HUES48 (cell line): ENCODE results near the gene POLD4.

ENCODE experiments used
- H3K27ac ChIP-seq: one replicate; pipeline ENCODE4 v1.7.0; 2013; ENCODE audit warnings: low read depth, low read length, inconsistent platforms
- H3K27me3 ChIP-seq: 2 replicates; pipeline ENCODE4 v1.6.1; 2013; ENCODE audit warnings: mild to moderate bottlenecking, low read length; ENCODE audit not compliant: control insufficient read depth, insufficient read depth
- H3K36me3 ChIP-seq: 2 replicates; pipeline ENCODE4 v1.6.1; 2013; ENCODE audit warnings: low read length; ENCODE audit not compliant: control insufficient read depth, insufficient read depth
- H3K4me1 ChIP-seq: 2 replicates; pipeline ENCODE4 v1.6.1; 2013; ENCODE audit warnings: mild to moderate bottlenecking, low read length; ENCODE audit not compliant: control insufficient read depth, insufficient read depth
- H3K4me3 ChIP-seq: 2 replicates; pipeline ENCODE4 v1.5.1; 2013; ENCODE audit warnings: mild to moderate bottlenecking, low read depth, low read length
- H3K9ac ChIP-seq: 2 replicates; pipeline ENCODE4 v1.6.1; 2013; ENCODE audit warnings: mild to moderate bottlenecking, low read depth, low read length, moderate library complexity
- H3K9me3 ChIP-seq: 2 replicates; pipeline ENCODE4 v1.6.1; 2013; ENCODE audit warnings: low read length; ENCODE audit not compliant: control insufficient read depth, insufficient read depth

POLD4 gene

DNA sequence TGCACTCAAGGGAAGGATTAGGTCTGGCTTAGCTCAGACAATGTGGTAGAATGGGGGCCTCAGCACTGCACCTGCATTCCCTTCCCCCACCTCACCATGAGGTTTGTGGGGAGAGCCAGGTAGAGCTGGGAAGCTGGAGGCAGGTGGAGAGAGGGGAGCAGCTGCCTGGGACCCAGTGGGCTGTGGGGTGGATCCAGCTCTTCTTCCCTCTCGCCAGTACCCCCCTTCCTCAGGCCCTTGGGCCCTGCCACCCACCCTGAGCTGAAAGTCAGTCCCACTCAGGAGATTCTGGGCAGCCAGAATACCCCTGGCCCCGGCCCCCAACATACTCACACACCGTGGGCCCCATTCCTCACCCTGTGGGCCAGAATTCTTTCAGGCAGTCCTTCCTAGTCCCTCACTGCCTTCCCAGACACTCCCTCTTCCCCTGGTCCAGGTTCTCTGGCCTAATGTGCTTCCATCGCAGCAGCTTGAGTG lies 3.1 kb upstream of the POLD4 start:
- no peak overlapping the region for H3K4me3 ChIP-seq

DNA sequence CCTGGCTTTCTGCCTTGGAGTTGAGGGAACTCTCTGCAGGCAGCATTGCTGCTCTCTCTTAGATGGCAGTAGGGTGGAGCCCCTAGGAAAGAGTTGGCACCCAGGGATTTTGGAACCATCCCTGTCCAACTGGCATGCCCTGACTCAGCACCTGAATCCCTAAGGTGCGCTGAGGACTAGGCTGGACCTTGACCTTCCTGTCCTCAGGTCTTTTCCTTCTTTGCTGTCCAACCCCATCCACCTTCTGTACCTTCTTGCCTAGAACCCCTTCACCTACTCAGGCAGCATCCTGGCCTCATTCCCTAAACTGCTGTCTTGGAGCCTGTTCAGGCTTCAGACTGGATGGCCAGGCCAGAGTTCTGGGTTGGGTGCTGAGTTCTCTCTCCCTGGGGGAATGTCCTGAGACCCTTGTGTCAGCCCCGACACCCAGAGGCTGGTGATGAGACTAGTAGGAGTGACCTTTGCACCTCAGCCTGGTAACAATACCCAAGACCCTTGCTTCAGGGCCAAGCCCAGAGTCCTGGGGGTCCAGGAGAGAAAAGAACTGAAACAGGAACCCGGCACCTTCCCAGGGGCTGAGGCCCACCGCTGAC lies 2.5 kb upstream of the POLD4 start:
- Histone ChIP-seq H3K4me1 (peaks cover 17% of the 10 kb centered on the region), H3K27me3 (no peaks in the 10 kb centered on the region), H3K9ac (no peak overlapping the region), H3K36me3 (no peaks in the 10 kb centered on the region), H3K4me3 (no peak overlapping the region), H3K9me3 (no peaks in the 10 kb centered on the region), H3K27ac (no peak overlapping the region)

More for the DNA sequence above, 3.1 kb upstream of the POLD4 start:
- Histone ChIP-seq H3K36me3 (no peaks in the 10 kb centered on the region), H3K9me3 (no peaks in the 10 kb centered on the region), H3K4me1 (peaks cover 17% of the 10 kb centered on the region), H3K9ac (no peak overlapping the region), H3K27ac (no peak overlapping the region), H3K27me3 (no peaks in the 10 kb centered on the region; the same call in 1 of the 2 replicates)

DNA sequence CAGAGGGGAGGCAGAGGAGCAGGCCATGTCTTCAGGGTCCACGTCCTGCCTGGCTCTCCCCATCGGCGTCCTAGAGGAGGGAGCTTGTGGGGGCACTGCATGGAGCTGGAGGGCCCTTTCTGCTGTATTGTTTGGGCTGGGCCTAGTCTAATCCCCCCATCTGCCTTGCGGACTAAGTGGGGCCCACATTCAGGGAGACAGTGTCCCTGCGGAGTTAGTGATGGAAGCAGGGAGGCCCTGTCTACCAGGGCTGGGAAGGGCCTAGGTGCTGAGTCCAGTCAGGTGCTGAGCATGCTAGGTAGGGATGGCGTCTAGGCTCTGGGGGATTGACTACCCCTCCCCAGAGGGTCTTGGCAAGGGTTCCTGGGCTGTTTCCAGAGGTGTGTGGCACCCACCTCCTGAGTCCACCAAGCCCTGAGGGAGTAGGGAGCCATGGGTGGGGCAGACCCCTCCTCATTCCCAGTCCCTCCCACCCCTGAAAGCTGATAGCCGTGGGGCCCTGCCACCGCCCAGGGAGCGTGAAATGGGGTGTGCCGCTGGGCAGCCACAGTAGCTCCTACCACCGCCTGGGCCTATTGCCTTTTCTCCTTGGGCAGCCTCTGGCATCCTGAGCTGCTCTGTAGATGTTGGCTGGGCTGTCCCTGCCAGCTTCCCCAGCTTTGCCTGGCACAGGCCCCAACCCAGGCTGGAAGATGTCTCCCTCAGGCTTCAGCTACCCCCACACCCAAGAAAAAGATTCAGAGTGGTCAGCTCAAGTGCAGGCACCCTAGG lies 1.9 kb upstream of the POLD4 start:
- peak overlapping the region; percentile 95 for H3K27ac ChIP-seq
- no peak overlapping the region for H3K4me3 ChIP-seq
- H3K27me3 ChIP-seq = no peaks in the 10 kb centered on the region
- H3K9ac ChIP-seq = no peak overlapping the region
- H3K4me1 ChIP-seq = peaks cover 17% of the 10 kb centered on the region
- no peaks in the 10 kb centered on the region for H3K9me3 ChIP-seq
- no peaks in the 10 kb centered on the region for H3K36me3 ChIP-seq

DNA sequence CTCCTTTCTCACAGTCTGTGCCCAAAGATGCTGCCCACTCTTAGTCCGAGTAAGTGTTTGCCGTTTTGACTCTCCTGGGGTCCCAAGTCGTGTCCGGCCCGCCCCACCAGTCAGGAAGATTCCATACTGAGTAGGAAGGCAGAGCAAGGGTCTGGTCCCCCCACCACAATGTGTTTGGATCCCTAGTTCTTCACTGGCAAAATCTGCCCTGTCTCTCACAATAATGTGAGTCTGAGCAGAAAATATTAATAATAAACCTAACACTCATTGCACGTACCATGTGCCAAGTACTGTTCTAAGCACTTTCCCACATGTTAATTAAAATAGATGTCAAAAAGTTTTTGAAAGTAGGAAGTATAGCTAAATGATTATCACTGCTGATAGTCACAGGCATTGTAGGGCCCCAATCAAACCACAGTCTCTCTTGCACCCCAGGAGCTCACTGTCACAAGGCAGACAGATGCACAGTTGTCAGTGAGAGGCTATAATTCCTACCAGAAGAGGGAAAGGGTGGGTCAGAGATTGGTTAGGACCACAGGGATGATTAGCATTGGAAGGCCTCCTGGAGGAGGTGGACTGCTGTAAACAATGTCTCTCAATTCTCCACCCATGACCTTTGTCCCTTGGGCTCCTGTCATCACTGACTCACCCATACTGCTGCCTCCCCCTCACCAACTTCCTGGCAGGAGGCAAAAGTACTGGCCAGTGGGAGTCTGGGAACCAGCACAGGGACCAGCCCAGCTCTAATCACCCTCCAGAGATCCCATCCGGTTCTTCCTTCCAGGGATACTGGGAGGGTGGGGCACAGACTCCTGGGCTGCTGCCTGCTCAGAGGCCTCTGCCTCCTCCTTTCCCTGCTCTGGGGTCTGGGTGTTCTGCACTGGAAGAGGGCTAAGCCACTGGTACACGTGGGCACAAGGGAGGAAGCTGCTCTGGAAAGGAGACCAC lies 1.0 kb upstream of the POLD4 start:
- Histone ChIP-seq H3K4me1 (peaks cover 17% of the 10 kb centered on the region), H3K27ac (peak overlapping the region; percentile 95), H3K27me3 (no peaks in the 10 kb centered on the region), H3K4me3 (peak overlapping the region; percentile 78), H3K36me3 (no peaks in the 10 kb centered on the region), H3K9ac (0 out of 2 replicates have a peak overlapping the region, but pooled peaks have one; percentile 24), H3K9me3 (no peaks in the 10 kb centered on the region)

DNA sequence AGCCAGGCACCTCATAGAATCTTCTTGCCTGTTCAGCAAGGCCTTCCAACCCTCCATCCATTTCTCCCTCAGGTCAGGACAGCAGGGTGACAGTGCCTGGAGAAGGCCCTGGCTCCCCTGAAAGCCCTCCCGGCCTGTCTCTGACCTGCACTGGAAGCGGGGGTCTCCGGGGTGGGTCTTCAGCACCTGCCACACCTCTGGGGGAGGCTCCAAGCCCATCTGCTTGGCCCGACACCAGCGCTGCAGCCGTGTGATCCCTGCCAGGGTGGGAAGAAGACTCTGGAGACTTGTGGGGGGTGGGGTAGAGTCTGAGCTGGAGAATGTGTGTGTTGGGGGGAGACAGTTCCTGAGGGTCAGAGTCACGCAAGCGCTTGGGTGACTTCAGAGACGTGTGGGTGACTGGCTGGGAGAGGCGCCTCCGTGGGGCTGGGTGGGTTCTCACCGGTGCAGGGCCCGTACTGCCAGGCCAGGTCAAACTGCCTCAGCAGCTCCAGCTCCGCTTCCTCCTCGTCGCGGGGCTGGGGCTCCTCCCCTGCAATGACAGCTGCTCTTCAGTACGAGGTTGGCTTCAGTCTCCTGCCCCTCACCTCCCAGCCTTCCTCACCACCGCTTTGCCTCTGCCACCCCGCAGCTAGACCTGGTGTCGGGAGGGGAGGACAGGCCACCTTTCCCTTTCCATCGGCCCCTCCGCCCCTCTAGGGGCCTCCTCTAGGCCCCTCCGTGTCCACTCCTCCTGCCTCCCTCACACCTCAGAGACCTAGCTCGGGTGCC lies 615 bp downstream of the POLD4 start:
- Histone ChIP-seq H3K27ac (peak overlapping the region; percentile 95), H3K27me3 (no peaks in the 10 kb centered on the region), H3K9ac (peak overlapping the region; percentile 56), H3K4me3 (peak overlapping the region; percentile 78), H3K9me3 (no peaks in the 10 kb centered on the region), H3K36me3 (no peaks in the 10 kb centered on the region), H3K4me1 (peaks cover 17% of the 10 kb centered on the region)

DNA sequence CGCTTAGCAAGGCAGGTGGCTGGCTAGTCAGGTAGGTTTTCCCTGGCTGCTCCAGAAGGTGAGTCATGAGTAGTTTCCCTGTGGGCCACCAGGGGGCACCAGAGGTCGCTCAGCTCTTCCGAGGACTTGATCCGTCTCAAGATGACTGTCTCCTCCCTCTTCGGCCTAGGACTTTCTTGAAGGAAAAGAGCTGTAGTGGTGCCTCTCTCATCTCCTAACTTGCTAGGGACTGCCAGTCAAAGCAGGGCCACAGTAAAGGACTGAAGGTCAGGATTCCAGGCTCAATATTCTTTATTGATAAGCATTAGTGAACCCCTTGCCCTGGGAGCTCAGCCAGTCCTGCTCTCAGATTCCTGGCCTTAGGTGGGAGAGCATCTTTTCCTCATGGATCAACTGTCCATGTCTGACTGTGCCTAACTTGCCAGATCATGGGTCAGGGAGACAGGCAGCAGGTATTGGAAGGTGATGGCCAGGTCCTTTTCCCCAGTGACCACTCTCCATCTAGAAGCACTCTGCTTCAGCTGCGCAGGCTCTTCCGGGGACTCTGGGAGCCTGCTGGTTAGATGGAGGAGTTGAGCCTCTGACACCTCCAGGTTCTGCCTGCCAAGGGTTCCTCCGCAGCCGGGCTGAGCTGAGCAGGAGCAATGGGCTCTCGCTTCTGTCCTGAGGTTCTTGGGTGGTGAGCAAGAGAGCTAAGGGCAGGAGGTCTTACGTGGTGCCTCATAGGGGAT lies 1.9 kb downstream of the POLD4 start:
- no peak overlapping the region for H3K27ac ChIP-seq
- no peaks in the 10 kb centered on the region for H3K9me3 ChIP-seq

DNA sequence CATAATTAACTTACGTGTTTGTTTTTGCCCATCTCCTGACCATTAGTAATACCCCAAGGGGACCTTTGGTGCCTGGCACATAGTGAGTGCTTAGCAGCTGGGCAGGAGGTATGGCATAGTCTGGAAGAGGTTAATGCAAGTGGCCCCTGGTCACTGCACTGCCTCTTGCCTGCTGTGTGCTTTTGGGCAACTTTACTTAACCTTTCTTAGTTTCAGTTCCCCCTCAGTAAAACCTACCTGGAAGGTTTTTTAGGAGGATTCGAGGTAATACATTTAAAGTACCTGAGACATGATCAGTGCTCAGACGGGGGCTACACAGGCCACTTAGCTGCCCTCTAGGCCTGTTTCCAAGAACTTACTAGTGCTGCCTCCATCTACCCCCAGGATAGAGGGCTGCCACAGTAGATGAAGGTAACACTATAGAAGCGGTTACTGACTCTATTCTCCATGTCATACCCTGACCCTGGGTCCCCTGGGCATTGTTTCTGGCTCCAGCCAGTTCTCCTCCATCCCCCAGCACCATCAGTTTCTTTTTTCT lies 3.3 kb downstream of the POLD4 start:
- peaks cover 13% of the 10 kb centered on the region for H3K4me1 ChIP-seq
- H3K9me3 ChIP-seq = no peaks in the 10 kb centered on the region
- H3K9ac ChIP-seq = no peak overlapping the region
- no peak overlapping the region for H3K4me3 ChIP-seq
- H3K27me3 ChIP-seq = no peaks in the 10 kb centered on the region
- H3K27ac ChIP-seq = no peak overlapping the region
- no peaks in the 10 kb centered on the region for H3K36me3 ChIP-seq

More for the DNA sequence above, 1.9 kb downstream of the POLD4 start:
- H3K4me3 ChIP-seq = no peak overlapping the region
- no peaks in the 10 kb centered on the region for H3K36me3 ChIP-seq
- no peak overlapping the region for H3K9ac ChIP-seq
- peaks cover 13% of the 10 kb centered on the region for H3K4me1 ChIP-seq
- no peaks in the 10 kb centered on the region for H3K27me3 ChIP-seq

DNA sequence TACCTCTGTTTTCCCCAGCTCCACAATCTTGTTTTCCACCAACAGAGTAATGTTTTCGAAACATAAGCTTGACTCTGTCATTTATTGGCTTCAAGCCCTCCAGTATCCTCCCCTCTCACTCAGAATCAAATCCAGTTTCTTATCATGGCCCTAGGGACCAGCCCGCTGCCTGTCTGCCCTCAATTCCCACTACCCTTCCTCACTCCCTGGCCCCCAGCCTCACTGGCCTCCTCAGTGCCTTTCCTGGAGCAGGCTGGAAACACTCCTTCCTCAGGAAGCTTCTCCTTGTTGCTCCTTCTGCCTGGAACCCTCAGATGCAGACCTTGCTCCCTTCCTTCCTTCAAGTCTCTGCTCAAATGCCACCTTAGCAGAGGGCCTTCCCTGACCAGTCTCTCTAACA lies 3.9 kb downstream of the POLD4 start:
- Histone ChIP-seq H3K27ac (no peak overlapping the region), H3K4me1 (peaks cover 12% of the 10 kb centered on the region), H3K9ac (no peak overlapping the region), H3K9me3 (no peaks in the 10 kb centered on the region), H3K36me3 (no peaks in the 10 kb centered on the region), H3K4me3 (no peak overlapping the region), H3K27me3 (no peaks in the 10 kb centered on the region)

DNA sequence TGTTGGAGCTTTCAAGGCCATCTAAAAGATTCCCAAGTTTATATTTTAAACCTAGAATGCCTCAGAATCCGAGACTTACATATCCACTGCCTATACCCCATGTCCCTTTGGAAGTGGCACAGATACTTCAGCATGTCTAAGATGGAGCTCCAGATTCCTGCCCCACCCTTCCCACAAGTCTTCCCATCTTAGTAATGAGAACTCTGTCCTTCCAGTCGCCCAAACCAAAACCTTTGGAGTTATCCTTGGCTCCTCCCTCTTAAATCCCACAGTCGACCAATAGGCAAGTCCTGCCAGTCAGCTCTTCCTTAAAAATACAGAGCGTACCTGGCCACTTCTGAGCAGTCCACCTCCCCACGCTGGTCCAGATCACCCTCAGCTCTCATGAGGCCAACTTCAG lies 4.3 kb downstream of the POLD4 start:
- peaks cover 8% of the 10 kb centered on the region for H3K4me1 ChIP-seq
- no peaks in the 10 kb centered on the region for H3K9me3 ChIP-seq
- no peak overlapping the region for H3K4me3 ChIP-seq
- H3K27ac ChIP-seq = no peak overlapping the region
- no peaks in the 10 kb centered on the region for H3K27me3 ChIP-seq
- H3K36me3 ChIP-seq = no peaks in the 10 kb centered on the region
- H3K9ac ChIP-seq = no peak overlapping the region
